Omental fat pad (tissue), 4 donors: ENCODE measurements around the gene MRPS24. TPM values are rescaled to one million over a fixed set of nuclear protein-coding genes. Genes with fewer than 3 reads are reported as not detected.
"Not testable (repeated sequence)": the region's sequence is repeated elsewhere in the genome, so short reads cannot be mapped to it uniquely, and the experiment has no call there.

Experiments
- ATAC-seq: fragments of 150-250 bp; one replicate; pipeline ENCODE4 v1.9.1; 2016; ENCODE audit warnings: mild to moderate bottlenecking, moderate library complexity; ENCODE audit not compliant: low FRiP score
- DNase-seq: peaks from one replicate; pipeline ENCODE4 v3.0.0-alpha.2; 2019; ENCODE audit warnings: low spot score
- CTCF ChIP-seq, 3 donors: fragments of 450-650 bp; IDR thresholded peaks; one replicate each; pipeline ENCODE4 v1.5.1; 2016 to 2017; ENCODE audit warnings: antibody characterized with exemption in 3 of 3, mild to moderate bottlenecking in 3 of 3, moderate library complexity in 2 of 3
- total RNA-seq, 4 donors: library from RNA; depleted of rRNA; stranded (reverse); fragments of >200 nt; gene quantifications; one replicate each; pipeline ENCODE4 v1.1.0, GENCODE V29; 2016

MRPS24 gene
- total RNA-seq, 4 donors from 2014 or later, result 69.8 to 109 (median 82.6) TPM

GRCh38 chr7:43844257-43844656, 25.1 kb downstream of the MRPS24 start:
- no peak for TF ChIP-seq CTCF (IDR thresholded peaks at IDR 0.05)
- ATAC-seq (no peak), DNase-seq (no peak)

- no peak for TF ChIP-seq CTCF (IDR thresholded peaks at IDR 0.05)
- DNase-seq (no peak), ATAC-seq (no peak)
Observed at GRCh38 chr7:43843296-43843695, 26.0 kb downstream of the MRPS24 start.

GRCh38 chr7:43838201-43838658, 31.1 kb downstream of the MRPS24 start:
- ATAC-seq, result no peak
- DNase-seq, result no peak
- no peak for TF ChIP-seq CTCF (IDR thresholded peaks at IDR 0.05)

- TF ChIP-seq CTCF (IDR thresholded peaks at IDR 0.05), result no peak
- DNase-seq (no peak), ATAC-seq (no peak)
Observed at GRCh38 chr7:43834463-43835251, 34.7 kb downstream of the MRPS24 start.

GRCh38 chr7:43830917-43831316, 38.4 kb downstream of the MRPS24 start:
- DNase-seq, ATAC-seq: not testable (repeated sequence)

- DNase-seq (no peak), ATAC-seq (no peak)
- TF ChIP-seq CTCF (IDR thresholded peaks at IDR 0.05), result no peak
Observed at GRCh38 chr7:43825391-43825808, 43.9 kb downstream of the MRPS24 start.

GRCh38 chr7:43824963-43825362, 44.4 kb downstream of the MRPS24 start:
- TF ChIP-seq CTCF (IDR thresholded peaks at IDR 0.05), result no peak
- ATAC-seq, result no peak
- no peak for DNase-seq

- ATAC-seq, DNase-seq: not testable (repeated sequence)
Observed at GRCh38 chr7:43824513-43824912, 44.8 kb downstream of the MRPS24 start.
